WTC11 (cell line): ENCODE results near the gene TBC1D22A. TPM values are rescaled to one million over a fixed set of nuclear protein-coding genes. Genes with fewer than 3 reads are reported as not detected.
A peak's percentile ranks its signal among the peaks of the same experiment; 100 is the strongest.

Experiments
- ATAC-seq: fragments of 200-7000 bp; cut with Tn5 transposase; 2 replicates; pipeline ENCODE4 v1.10.0; 2021; ENCODE audit warnings: mild to moderate bottlenecking, moderate library complexity
- CTCF ChIA-PET: fragments of 300-600 bp; sonication (Branson Sonifier 250); formaldehyde crosslinking; loops from one replicate; lab custom pipeline; 2021; ENCODE audit warnings: antibody characterized with exemption; lab: Charles Lee
- POLR2A ChIA-PET: fragments of 350-600 bp; sonication (Branson Sonifier 250); formaldehyde crosslinking; loops from one replicate; lab custom pipeline; 2021; ENCODE audit warnings: antibody characterized with exemption; lab: Charles Lee
- DNase-seq: peaks from one replicate; pipeline ENCODE4 v3.0.0; 2021; ENCODE audit warnings: low spot score
- H3K27ac Mint-ChIP-seq: 2 replicates; pipeline ENCODE4 v1.8.0; 2021; ENCODE audit warnings: mixed read lengths
- H3K27me3 Mint-ChIP-seq: 2 replicates; pipeline ENCODE4 v1.8.0; 2021; ENCODE audit warnings: low read depth, mild to moderate bottlenecking, moderate library complexity, mixed read lengths
- H3K36me3 Mint-ChIP-seq: 2 replicates; pipeline ENCODE4 v1.8.0; 2021; ENCODE audit warnings: mixed read lengths
- H3K4me1 Mint-ChIP-seq: 2 replicates; pipeline ENCODE4 v1.8.0; 2022; ENCODE audit warnings: mixed read lengths
- H3K4me3 Mint-ChIP-seq: 2 replicates; pipeline ENCODE4 v1.8.0; 2021; ENCODE audit warnings: mild to moderate bottlenecking, moderate library complexity, mixed read lengths
- H3K9me3 Mint-ChIP-seq: 2 replicates; pipeline ENCODE4 v1.8.0; 2021; ENCODE audit warnings: mixed read lengths
- CREB1 ChIP-seq: sonication (generic); formaldehyde crosslinking; IDR thresholded peaks from 2 replicates; pipeline ENCODE4 v1.8.0; 2023; ENCODE audit warnings: mild to moderate bottlenecking, missing genetic modification reagents
- EMX1 ChIP-seq: fragments of 250-450 bp; sonication (Bioruptor Pico); IDR thresholded peaks from 2 replicates; pipeline ENCODE4 v1.8.0; 2021; ENCODE audit warnings: mild to moderate bottlenecking
- ESRRA ChIP-seq: sonication (generic); formaldehyde crosslinking; IDR thresholded peaks from 2 replicates; pipeline ENCODE4 v1.8.1; 2022; ENCODE audit warnings: mild to moderate bottlenecking, missing genetic modification reagents, borderline replicate concordance
- FOXJ3 ChIP-seq: sonication (generic); formaldehyde crosslinking; IDR thresholded peaks from 2 replicates; pipeline ENCODE4 v1.9.0; 2021; ENCODE audit warnings: missing genetic modification reagents, mild to moderate bottlenecking, borderline replicate concordance
- FOXP1 ChIP-seq: sonication (generic); formaldehyde crosslinking; IDR thresholded peaks from 2 replicates; pipeline ENCODE4 v1.8.0; 2022; ENCODE audit warnings: missing genetic modification reagents, mild to moderate bottlenecking, moderate library complexity, borderline replicate concordance
- IRF1 ChIP-seq: sonication (generic); formaldehyde crosslinking; IDR thresholded peaks from 2 replicates; pipeline ENCODE4 v1.8.0; 2023; ENCODE audit warnings: missing genetic modification reagents
- JAZF1 ChIP-seq: fragments of 250-450 bp; sonication (Bioruptor Pico); IDR thresholded peaks from 2 replicates; pipeline ENCODE4 v1.9.0; 2021; ENCODE audit warnings: moderate library complexity, mild to moderate bottlenecking, inconsistent platforms
- PRRX2 ChIP-seq: fragments of 250-450 bp; sonication (Bioruptor Pico); IDR thresholded peaks from 2 replicates; pipeline ENCODE4 v1.8.0; 2021; ENCODE audit warnings: mild to moderate bottlenecking
- STAT6 ChIP-seq: sonication (generic); formaldehyde crosslinking; conservative IDR thresholded peaks from 2 replicates; pipeline ENCODE4 v1.8.1; 2023; ENCODE audit warnings: mild to moderate bottlenecking, low read depth, missing genetic modification reagents, moderate library complexity
- ZBTB43 ChIP-seq: sonication (generic); formaldehyde crosslinking; IDR thresholded peaks from 2 replicates; pipeline ENCODE4 v1.8.1; 2023; ENCODE audit warnings: mild to moderate bottlenecking, missing genetic modification reagents
- ZMAT4 ChIP-seq: fragments of 250-450 bp; sonication (Bioruptor Pico); IDR thresholded peaks from 2 replicates; pipeline ENCODE4 v1.9.0; 2021; ENCODE audit warnings: mild to moderate bottlenecking
- ZNF138 ChIP-seq: sonication (generic); formaldehyde crosslinking; conservative IDR thresholded peaks from 2 replicates; pipeline ENCODE4 v1.8.1; 2022; ENCODE audit warnings: mild to moderate bottlenecking, moderate library complexity, missing genetic modification reagents
- ZNF219 ChIP-seq: sonication (generic); formaldehyde crosslinking; IDR thresholded peaks from 2 replicates; pipeline ENCODE4 v1.8.0; 2023; ENCODE audit warnings: missing genetic modification reagents, mild to moderate bottlenecking, borderline replicate concordance
- ZNF232 ChIP-seq: sonication (generic); formaldehyde crosslinking; IDR thresholded peaks from 2 replicates; pipeline ENCODE4 v1.8.0; 2022; ENCODE audit warnings: mild to moderate bottlenecking, missing genetic modification reagents
- ZNF671 ChIP-seq: fragments of 250-450 bp; sonication (Bioruptor Pico); IDR thresholded peaks from 2 replicates; pipeline ENCODE4 v1.8.0; 2021; ENCODE audit warnings: mild to moderate bottlenecking
- total RNA-seq: library from RNA; stranded (reverse); gene quantifications from 3 replicates; pipeline ENCODE4 v1.2.3, GENCODE V29; 2021
- TF ChIP-seq, protein P1 (sequence below): fragments of 250-450 bp; sonication (Bioruptor Pico); IDR thresholded peaks from 2 replicates; pipeline ENCODE4 v1.9.0; 2021; ENCODE audit warnings: mild to moderate bottlenecking
- TF ChIP-seq, protein P2 (sequence below): sonication (generic); formaldehyde crosslinking; IDR thresholded peaks from 2 replicates; pipeline ENCODE4 v1.8.0; 2023; ENCODE audit warnings: mild to moderate bottlenecking, missing genetic modification reagents

The TBC1D22A gene
- total RNA-seq, 1 experiment from 2014 or later = 18.1 TPM

DNA sequence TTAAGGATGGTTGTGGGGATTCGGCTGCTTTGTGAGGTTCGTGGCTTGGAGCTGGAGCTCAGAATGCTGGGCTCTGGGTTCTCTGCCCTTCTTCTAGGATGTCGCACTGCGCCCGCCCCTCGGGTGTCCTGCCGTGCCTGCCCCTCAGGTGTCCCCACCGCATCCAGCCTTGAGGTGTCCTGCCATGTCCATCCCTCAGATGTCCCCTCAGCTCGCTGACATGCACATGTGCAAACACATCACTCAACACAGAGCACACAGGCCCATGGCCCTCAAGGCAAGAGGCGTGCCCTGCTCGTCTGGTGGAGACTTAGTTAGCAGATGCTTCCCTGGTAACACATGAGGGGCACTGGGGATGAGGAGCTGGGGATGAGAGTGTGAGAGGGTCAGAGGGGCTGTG, 359.3 kb downstream of the TBC1D22A start:
- no peak overlapping the region for H3K27ac Mint-ChIP-seq
- no peak overlapping the region for H3K4me3 Mint-ChIP-seq
- CTCF ChIA-PET = no interaction called here
- no peaks in the 10 kb centered on the region for H3K36me3 Mint-ChIP-seq
- no peaks in the 10 kb centered on the region for H3K27me3 Mint-ChIP-seq
- TF ChIP-seq ESRRA (CRISPR knock-in tag) (no peak), ZMAT4 (CRISPR knock-in tag) (no peak), FOXJ3 (CRISPR knock-in tag) (no peak), ZBTB43 (CRISPR knock-in tag) (no peak)
- POLR2A ChIA-PET = no interaction called here
- no peaks in the 10 kb centered on the region for H3K9me3 Mint-ChIP-seq
- H3K4me1 Mint-ChIP-seq = peaks cover 12% of the 10 kb centered on the region
- DNase-seq = no peak
- ATAC-seq = no peak

- Mint-ChIP-seq H3K9me3 (no peaks in the 10 kb centered on the region), H3K27ac (no peak overlapping the region), H3K27me3 (no peaks in the 10 kb centered on the region), H3K4me3 (no peak overlapping the region), H3K36me3 (no peaks in the 10 kb centered on the region), H3K4me1 (peaks cover 12% of the 10 kb centered on the region)
- ChIA-PET POLR2A (no interaction called here), CTCF (no interaction called here)
- no peak for TF ChIP-seq ZNF138 (CRISPR knock-in tag)
- TF ChIP-seq JAZF1 (CRISPR knock-in tag) = no peak
- TF ChIP-seq IRF1 (CRISPR knock-in tag) = no peak
- no peak for TF ChIP-seq PRRX2
- no peak for TF ChIP-seq ZNF671 (CRISPR knock-in tag)
- DNase-seq (no peak), ATAC-seq (no peak)
Measured at GRCh38 chr22:47122441-47123000, 360.1 kb downstream of the TBC1D22A start.

GRCh38 chr22:47123006-47123826, 360.8 kb downstream of the TBC1D22A start:
- no peaks in the 10 kb centered on the region for H3K9me3 Mint-ChIP-seq
- no peak for DNase-seq
- H3K27me3 Mint-ChIP-seq = no peaks in the 10 kb centered on the region
- no peak overlapping the region for H3K4me3 Mint-ChIP-seq
- CTCF ChIA-PET = no interaction called here
- H3K4me1 Mint-ChIP-seq = peaks cover 12% of the 10 kb centered on the region
- ATAC-seq = no peak
- POLR2A ChIA-PET = no interaction called here
- no peaks in the 10 kb centered on the region for H3K36me3 Mint-ChIP-seq
- H3K27ac Mint-ChIP-seq = peak overlapping the region; percentile 69
- TF ChIP-seq, protein P1, sequence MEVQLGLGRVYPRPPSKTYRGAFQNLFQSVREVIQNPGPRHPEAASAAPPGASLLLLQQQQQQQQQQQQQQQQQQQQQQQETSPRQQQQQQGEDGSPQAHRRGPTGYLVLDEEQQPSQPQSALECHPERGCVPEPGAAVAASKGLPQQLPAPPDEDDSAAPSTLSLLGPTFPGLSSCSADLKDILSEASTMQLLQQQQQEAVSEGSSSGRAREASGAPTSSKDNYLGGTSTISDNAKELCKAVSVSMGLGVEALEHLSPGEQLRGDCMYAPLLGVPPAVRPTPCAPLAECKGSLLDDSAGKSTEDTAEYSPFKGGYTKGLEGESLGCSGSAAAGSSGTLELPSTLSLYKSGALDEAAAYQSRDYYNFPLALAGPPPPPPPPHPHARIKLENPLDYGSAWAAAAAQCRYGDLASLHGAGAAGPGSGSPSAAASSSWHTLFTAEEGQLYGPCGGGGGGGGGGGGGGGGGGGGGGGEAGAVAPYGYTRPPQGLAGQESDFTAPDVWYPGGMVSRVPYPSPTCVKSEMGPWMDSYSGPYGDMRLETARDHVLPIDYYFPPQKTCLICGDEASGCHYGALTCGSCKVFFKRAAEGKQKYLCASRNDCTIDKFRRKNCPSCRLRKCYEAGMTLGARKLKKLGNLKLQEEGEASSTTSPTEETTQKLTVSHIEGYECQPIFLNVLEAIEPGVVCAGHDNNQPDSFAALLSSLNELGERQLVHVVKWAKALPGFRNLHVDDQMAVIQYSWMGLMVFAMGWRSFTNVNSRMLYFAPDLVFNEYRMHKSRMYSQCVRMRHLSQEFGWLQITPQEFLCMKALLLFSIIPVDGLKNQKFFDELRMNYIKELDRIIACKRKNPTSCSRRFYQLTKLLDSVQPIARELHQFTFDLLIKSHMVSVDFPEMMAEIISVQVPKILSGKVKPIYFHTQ = no peak
- TF ChIP-seq EMX1 (CRISPR knock-in tag) (no peak), CREB1 (CRISPR knock-in tag) (no peak), JAZF1 (CRISPR knock-in tag) (no peak), PRRX2 (no peak), ZNF219 (CRISPR knock-in tag) (no peak), FOXP1 (no peak), STAT6 (CRISPR knock-in tag) (no peak), ZNF232 (no peak)
- TF ChIP-seq, protein P2, sequence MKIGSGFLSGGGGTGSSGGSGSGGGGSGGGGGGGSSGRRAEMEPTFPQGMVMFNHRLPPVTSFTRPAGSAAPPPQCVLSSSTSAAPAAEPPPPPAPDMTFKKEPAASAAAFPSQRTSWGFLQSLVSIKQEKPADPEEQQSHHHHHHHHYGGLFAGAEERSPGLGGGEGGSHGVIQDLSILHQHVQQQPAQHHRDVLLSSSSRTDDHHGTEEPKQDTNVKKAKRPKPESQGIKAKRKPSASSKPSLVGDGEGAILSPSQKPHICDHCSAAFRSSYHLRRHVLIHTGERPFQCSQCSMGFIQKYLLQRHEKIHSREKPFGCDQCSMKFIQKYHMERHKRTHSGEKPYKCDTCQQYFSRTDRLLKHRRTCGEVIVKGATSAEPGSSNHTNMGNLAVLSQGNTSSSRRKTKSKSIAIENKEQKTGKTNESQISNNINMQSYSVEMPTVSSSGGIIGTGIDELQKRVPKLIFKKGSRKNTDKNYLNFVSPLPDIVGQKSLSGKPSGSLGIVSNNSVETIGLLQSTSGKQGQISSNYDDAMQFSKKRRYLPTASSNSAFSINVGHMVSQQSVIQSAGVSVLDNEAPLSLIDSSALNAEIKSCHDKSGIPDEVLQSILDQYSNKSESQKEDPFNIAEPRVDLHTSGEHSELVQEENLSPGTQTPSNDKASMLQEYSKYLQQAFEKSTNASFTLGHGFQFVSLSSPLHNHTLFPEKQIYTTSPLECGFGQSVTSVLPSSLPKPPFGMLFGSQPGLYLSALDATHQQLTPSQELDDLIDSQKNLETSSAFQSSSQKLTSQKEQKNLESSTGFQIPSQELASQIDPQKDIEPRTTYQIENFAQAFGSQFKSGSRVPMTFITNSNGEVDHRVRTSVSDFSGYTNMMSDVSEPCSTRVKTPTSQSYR (CRISPR knock-in tag) = no peak
